ENCODE data around the gene GNAQ. TPM values are rescaled to one million over a fixed set of nuclear protein-coding genes. Genes with fewer than 3 reads are reported as not detected.

The GNAQ gene
- total RNA-seq, 1 donor = 35.0 TPM

DNA sequence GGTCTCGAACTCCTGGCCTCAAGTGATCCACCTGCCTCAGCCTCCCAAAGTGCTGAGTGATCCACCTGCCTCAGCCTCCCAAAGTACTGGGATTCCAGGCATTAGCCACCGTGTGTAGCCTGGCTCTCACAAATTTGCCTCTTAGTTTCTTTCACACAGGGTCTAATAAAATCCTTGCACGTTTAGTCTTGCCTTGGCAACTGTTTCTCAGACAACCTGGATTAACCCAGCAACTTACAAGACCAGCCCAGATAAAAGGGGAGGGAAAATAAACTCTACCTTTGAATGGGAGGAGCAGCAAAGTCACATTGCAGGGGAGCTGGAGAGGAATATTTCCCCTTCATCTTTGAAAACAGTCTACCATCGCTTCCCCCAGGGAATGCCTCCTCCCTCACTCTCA, 354.2 kb downstream of the GNAQ start:
- DNase-seq (ENCODE audit: low read depth in 2 of 3, low spot score in 2 of 3) = no peak

DNA sequence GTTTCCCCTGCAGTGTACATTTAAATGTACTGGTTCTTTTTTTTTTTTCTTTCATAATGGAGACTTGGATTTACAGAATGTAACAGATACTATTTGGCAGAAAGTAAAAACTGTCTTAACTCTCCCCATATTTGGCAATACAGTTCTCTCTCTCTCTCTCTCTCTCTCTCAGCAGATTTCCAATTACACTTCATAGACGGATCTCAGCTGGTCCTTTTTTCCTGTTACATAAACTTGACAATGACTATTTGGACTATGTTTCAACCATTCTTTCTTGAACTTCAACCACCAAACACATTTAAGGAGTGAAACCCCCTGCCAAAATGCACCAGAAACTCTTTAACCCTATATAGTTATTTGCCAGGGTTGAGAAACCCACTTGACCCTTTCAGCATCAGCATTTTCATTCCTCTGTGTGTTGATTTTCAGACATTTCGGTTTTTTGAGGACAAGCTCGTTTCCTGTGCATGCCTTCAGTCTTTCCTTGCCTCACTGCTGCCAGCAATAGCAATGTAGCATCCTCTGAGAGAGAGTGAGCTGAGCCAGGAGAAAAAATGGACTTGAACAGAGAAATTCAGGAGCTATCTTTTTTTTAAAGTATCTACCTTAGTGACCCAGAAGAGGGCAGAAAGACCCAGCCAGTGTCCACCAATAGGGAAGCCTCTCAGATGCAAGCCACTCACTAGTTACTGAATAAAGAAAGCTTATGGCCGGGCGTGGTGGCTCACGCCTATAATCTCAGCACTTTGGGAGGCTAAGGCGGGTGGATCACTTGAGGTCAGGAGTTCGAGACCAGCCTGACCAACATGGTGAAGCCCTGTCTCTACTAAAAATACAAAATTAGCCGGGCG, 357.4 kb downstream of the GNAQ start:
- DNase-seq (ENCODE audit: low read depth in 2 of 3, low spot score in 2 of 3) = peak in 1 of 3 donors; percentile 25

DNA sequence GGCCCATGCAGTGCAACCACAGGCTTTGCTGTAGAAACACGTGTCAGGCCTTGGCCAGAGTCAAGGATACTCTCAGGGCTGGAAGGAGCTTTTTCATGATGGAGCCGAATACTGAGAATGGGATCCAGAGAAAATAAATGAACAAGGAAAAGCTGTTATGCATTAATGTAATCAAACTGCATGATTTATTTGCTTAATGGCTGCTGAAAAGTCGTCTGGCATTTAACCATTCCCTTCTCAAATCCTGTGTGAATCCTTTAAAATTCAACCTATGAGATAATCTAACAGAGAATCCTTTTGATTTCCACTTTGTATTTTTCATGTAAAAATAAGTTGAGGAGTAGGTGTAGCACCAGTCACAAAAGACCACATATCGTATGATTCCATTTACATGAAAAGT, 359.4 kb downstream of the GNAQ start:
- DNase-seq (ENCODE audit: low read depth in 2 of 3, low spot score in 2 of 3) = no peak

DNA sequence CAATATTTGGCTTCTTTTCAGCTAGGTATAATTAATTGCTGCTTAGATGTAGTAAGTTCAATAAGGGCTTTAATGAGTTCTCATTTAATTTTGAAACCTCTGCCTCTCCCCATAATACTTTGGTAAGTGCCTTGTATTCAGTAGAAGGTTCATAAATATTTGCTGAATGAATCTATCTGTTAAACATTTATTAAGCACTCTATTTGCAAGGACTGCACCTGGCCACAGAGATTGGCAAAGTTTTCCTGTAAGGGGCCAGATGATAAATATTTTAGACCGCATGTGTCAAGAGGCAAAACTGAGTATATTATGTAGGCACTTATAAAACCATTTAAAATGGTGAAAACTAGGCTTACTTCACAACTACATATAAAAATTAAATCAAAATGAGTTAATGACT, 364.5 kb downstream of the GNAQ start:
- DNase-seq (ENCODE audit: low read depth in 2 of 3, low spot score in 2 of 3) = no peak

Other genes starting within 250 kb of the GNAQ start
- gene CEP78, start 204.3 kb upstream of the GNAQ start, total RNA-seq = 8.6 TPM

All from hematopoietic multipotent progenitor cell (in vitro differentiated cells).